ENCODE measurements around the gene HSF4.
A peak's percentile ranks its signal among the peaks of the same experiment; 100 is the strongest.

Gene HSF4

GRCh38 chr16:67184995-67185650 lies 20.6 kb downstream of the HSF4 start:
- peak; percentile 93 for DNase-seq (ENCODE audit: low read depth)

GRCh38 chr16:67185651-67186134 lies 21.1 kb downstream of the HSF4 start:
- DNase-seq (ENCODE audit: low read depth), result no peak

- peak; percentile 72 for DNase-seq (ENCODE audit: low read depth)
Measured at GRCh38 chr16:67186550-67186950, 22.0 kb downstream of the HSF4 start.

- DNase-seq (ENCODE audit: low read depth), result no peak
Measured at GRCh38 chr16:67187175-67187890, 22.8 kb downstream of the HSF4 start.

GRCh38 chr16:67188323-67188722 lies 23.8 kb downstream of the HSF4 start:
- DNase-seq (ENCODE audit: low read depth), result no peak

GRCh38 chr16:67188798-67189197 lies 24.3 kb downstream of the HSF4 start:
- no peak for DNase-seq (ENCODE audit: low read depth)

- no peak for DNase-seq (ENCODE audit: low read depth)
Measured at GRCh38 chr16:67190041-67190440, 25.5 kb downstream of the HSF4 start, which contains the start of gene EXOC3L1. Gene EXOC3L1 (minus strand): TSS chr16:67190136. CDS start chr16:67189676, 460 bp downstream.

GRCh38 chr16:67190448-67191399 lies 26.2 kb downstream of the HSF4 start:
- DNase-seq (ENCODE audit: low read depth), result peak; percentile 52

- DNase-seq (ENCODE audit: low read depth), result no peak
Measured at GRCh38 chr16:67191411-67191994, 27.0 kb downstream of the HSF4 start.

GRCh38 chr16:67191995-67192681 lies 27.6 kb downstream of the HSF4 start, which contains the start of gene E2F4:
Gene E2F4 (plus strand): TSS chr16:67192155. CDS start chr16:67192228, 73 bp downstream.
- peak; percentile 90 for DNase-seq (ENCODE audit: low read depth)

- DNase-seq (ENCODE audit: low read depth), result no peak
Measured at GRCh38 chr16:67192781-67193361, 28.3 kb downstream of the HSF4 start.

- no peak for DNase-seq (ENCODE audit: low read depth)
Measured at GRCh38 chr16:67193536-67193935, 29.0 kb downstream of the HSF4 start.

- no peak for DNase-seq (ENCODE audit: low read depth)
Measured at GRCh38 chr16:67194260-67194659, 29.7 kb downstream of the HSF4 start.

- DNase-seq (ENCODE audit: low read depth), result no peak
Measured at GRCh38 chr16:67195676-67196075, 31.1 kb downstream of the HSF4 start.

GRCh38 chr16:67196881-67197280 lies 32.3 kb downstream of the HSF4 start:
- no peak for DNase-seq (ENCODE audit: low read depth)

GRCh38 chr16:67197704-67198103 lies 33.2 kb downstream of the HSF4 start:
- DNase-seq (ENCODE audit: low read depth), result no peak

GRCh38 chr16:67198238-67198734 lies 33.7 kb downstream of the HSF4 start:
- DNase-seq (ENCODE audit: low read depth), result peak; percentile 44

GRCh38 chr16:67199011-67199807 lies 34.7 kb downstream of the HSF4 start, which contains the start of gene ELMO3:
Gene ELMO3 (plus strand): TSS chr16:67199131. CDS start chr16:67199327, 196 bp downstream.
- no peak for DNase-seq (ENCODE audit: low read depth)

- no peak for DNase-seq (ENCODE audit: low read depth)
Measured at GRCh38 chr16:67199808-67200198, 35.3 kb downstream of the HSF4 start.

GRCh38 chr16:67200491-67200890 lies 35.9 kb downstream of the HSF4 start:
- DNase-seq (ENCODE audit: low read depth), result no peak
